ENCODE results near the gene FGF12. TPM values are rescaled to one million over a fixed set of nuclear protein-coding genes. Genes with fewer than 3 reads are reported as not detected.

The FGF12 gene
- total RNA-seq, 4 donors from 2014 or later: 0.46 to 1.2 (median 0.72) TPM

- ATAC-seq: no peak
- TF ChIP-seq CTCF (IDR thresholded peaks at IDR 0.05 in 4 of 5, conservative IDR thresholded peaks at IDR 0.05 in 1 of 5): no peak
- no peak for TF ChIP-seq POLR2A (IDR thresholded peaks at IDR 0.05)
- no peak overlapping the region for H3K4me3 ChIP-seq
- H3K27ac ChIP-seq: no peak overlapping the region
- no peak for DNase-seq
- intact Hi-C loops (cut with DNase I; ENCODE audit: low total_unique reads): no loop called here
- no peaks in the 10 kb centered on the region for H3K36me3 ChIP-seq
- H3K9me3 ChIP-seq: no peaks in the 10 kb centered on the region
- H3K27me3 ChIP-seq: no peaks in the 10 kb centered on the region
- H3K4me1 ChIP-seq: no peaks in the 10 kb centered on the region
- in situ Hi-C loops (cut with MboI; ENCODE audit: low sequenced_read_pairs in 4 of 4): no loop called here
These were observed 84.7 kb downstream of the FGF12 start for GRCh38 chr3:192642651-192643050.

GRCh38 chr3:192641919-192642318, 85.4 kb downstream of the FGF12 start:
- intact Hi-C loops (cut with DNase I; ENCODE audit: low total_unique reads) (no loop called here), in situ Hi-C loops (cut with MboI; ENCODE audit: low sequenced_read_pairs in 4 of 4) (no loop called here)
- Histone ChIP-seq H3K36me3 (no peaks in the 10 kb centered on the region), H3K4me3 (no peak overlapping the region), H3K27me3 (no peaks in the 10 kb centered on the region), H3K4me1 (no peaks in the 10 kb centered on the region), H3K27ac (no peak overlapping the region), H3K9me3 (no peaks in the 10 kb centered on the region)
- DNase-seq (no peak), ATAC-seq (no peak)
- TF ChIP-seq POLR2A (IDR thresholded peaks at IDR 0.05) (no peak), CTCF (IDR thresholded peaks at IDR 0.05 in 4 of 5, conservative IDR thresholded peaks at IDR 0.05 in 1 of 5) (no peak)

- DNase-seq (no peak), ATAC-seq (no peak)
- no peaks in the 10 kb centered on the region for H3K4me1 ChIP-seq
- TF ChIP-seq CTCF (IDR thresholded peaks at IDR 0.05 in 4 of 5, conservative IDR thresholded peaks at IDR 0.05 in 1 of 5): no peak
- TF ChIP-seq POLR2A (IDR thresholded peaks at IDR 0.05): no peak
- no peaks in the 10 kb centered on the region for H3K9me3 ChIP-seq
- no peaks in the 10 kb centered on the region for H3K27me3 ChIP-seq
- in situ Hi-C loops (cut with MboI; ENCODE audit: low sequenced_read_pairs in 4 of 4) (no loop called here), intact Hi-C loops (cut with DNase I; ENCODE audit: low total_unique reads) (no loop called here)
- H3K36me3 ChIP-seq: no peaks in the 10 kb centered on the region
- no peak overlapping the region for H3K27ac ChIP-seq
- no peak overlapping the region for H3K4me3 ChIP-seq
These were observed 87.4 kb downstream of the FGF12 start for GRCh38 chr3:192639987-192640386.

GRCh38 chr3:192637803-192638202, 89.5 kb downstream of the FGF12 start:
- no peak for DNase-seq
- H3K27ac ChIP-seq: no peak overlapping the region
- H3K27me3 ChIP-seq: no peaks in the 10 kb centered on the region
- in situ Hi-C loops (cut with MboI; ENCODE audit: low sequenced_read_pairs in 4 of 4): no loop called here
- TF ChIP-seq CTCF (IDR thresholded peaks at IDR 0.05 in 4 of 5, conservative IDR thresholded peaks at IDR 0.05 in 1 of 5) (no peak), POLR2A (IDR thresholded peaks at IDR 0.05) (no peak)
- no peaks in the 10 kb centered on the region for H3K9me3 ChIP-seq
- intact Hi-C loops (cut with DNase I; ENCODE audit: low total_unique reads): no loop called here
- H3K4me1 ChIP-seq: no peaks in the 10 kb centered on the region
- no peak overlapping the region for H3K4me3 ChIP-seq
- ATAC-seq: no peak
- H3K36me3 ChIP-seq: no peaks in the 10 kb centered on the region
